Dermis microvascular lymphatic vessel endothelial cell (primary cell): ENCODE data around the gene WDR7. TPM values are rescaled to one million over a fixed set of nuclear protein-coding genes. Genes with fewer than 3 reads are reported as not detected.
A peak's percentile ranks its signal among the peaks of the same experiment; 100 is the strongest.

Experiments used
- DNase-seq, 2 donors: peaks; one replicate each; pipeline versions ENCODE4 v3.0.0 to v3.0.0-alpha.2; 2010; ENCODE audit warnings: low read depth in 2 of 2
- total RNA-seq: library from RNA; depleted of rRNA; stranded (reverse); fragments of >200 nt; gene quantifications from 2 replicates; pipeline ENCODE4 v1.2.1, GENCODE V29; 2014

Gene WDR7
- total RNA-seq, 1 donor from 2014 or later = 19.6 TPM

DNA sequence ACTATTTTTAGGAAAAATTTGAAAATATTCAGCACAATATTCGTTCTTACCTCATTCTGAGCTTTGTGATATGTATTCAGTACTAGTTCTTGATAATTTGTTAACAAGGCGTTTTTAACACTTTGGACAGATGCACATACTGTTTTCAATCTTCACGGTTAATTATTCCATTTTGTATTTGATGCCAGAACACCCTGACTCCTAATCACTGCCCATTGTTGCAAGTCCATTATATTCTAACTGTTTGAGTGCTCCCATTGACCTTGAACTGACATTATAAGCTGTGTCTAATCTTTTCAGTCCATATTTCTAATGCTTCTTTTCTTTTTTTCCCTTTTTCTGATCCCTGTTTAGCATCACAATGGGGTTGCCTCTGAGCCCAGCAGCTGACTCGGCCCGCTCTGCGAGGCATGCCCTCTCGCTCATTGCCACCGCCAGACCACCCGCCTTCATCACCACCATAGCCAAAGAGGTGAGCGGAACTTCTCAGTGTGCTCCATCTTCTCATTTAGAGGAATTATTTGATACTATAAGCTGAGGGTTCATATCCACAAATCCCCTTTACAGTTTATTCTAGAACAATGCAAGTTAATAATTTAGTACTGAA is 284.4 kb downstream of the WDR7 start:
- DNase-seq = no peak

GRCh38 chr18:56936457-56936856 is 285.3 kb downstream of the WDR7 start:
- no peak for DNase-seq

DNA sequence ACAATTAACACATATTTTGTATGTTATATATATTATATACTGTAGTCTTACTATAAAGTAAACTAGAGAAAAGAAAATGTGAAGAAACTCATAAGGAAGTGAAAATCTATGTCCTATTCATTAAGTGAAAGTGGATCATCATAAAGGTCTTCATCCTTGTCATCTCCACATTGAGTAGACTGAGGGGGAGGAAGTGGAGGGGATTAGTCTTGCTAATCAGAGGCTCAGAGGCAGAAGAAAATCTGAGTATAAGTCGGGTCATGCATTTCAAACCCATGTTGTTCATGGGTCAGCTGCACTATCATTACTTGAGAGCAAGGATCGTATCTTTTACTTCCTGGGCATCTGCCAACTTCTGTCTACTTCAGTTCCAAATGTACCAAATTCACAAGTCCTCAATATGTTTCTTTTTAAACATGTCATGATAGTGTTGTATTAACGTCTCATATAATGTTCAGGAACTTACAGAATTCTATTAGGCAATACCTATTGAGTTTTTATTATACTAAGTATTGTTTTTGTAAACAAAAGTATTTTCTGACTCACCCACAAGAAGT is 286.8 kb downstream of the WDR7 start:
- DNase-seq = no peak

GRCh38 chr18:56945171-56946083 is 294.3 kb downstream of the WDR7 start:
- DNase-seq = no peak

DNA sequence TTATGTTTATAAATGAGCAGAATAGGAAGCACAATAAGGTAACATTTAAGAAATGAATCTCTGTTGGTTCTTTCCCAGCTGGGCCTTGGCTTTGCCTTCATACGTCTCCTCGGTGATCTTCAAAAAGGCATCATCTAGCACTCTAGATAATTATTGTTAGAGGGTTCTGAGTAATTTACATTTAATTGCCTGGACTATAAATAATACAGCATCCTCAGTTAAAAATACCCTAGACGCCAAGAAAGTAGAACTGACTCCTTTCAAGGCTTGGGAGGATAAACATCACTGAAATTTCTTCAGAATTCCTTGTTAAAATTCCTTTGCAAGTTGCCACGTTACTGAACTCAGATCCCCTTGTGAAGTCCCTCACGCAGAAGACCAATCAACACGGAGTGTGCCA is 296.1 kb downstream of the WDR7 start:
- no peak for DNase-seq

DNA sequence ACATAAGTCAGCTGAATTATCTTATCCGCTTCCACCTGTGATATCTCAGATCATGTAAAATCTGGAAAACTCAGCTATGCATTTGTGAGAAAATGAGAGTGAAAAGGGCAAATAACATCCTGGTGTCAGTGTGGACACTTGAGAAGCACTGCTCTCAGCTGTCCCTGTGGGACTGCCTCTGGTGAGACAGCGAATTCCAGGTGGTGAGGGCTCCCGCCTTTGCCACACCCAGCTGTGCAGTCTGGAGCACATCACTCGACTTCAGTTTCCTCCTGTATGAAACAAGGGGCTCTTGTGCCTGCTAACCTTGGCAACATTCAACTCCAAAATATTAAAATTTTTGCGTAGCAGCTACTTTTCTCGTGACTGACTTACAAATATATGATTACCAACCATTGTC is 300.9 kb downstream of the WDR7 start:
- DNase-seq = no peak

- DNase-seq = no peak
These were observed 302.5 kb downstream of the WDR7 start for GRCh38 chr18:56953428-56954198.

- no peak for DNase-seq
These were observed 304.3 kb downstream of the WDR7 start for GRCh38 chr18:56955490-56955889.

DNA sequence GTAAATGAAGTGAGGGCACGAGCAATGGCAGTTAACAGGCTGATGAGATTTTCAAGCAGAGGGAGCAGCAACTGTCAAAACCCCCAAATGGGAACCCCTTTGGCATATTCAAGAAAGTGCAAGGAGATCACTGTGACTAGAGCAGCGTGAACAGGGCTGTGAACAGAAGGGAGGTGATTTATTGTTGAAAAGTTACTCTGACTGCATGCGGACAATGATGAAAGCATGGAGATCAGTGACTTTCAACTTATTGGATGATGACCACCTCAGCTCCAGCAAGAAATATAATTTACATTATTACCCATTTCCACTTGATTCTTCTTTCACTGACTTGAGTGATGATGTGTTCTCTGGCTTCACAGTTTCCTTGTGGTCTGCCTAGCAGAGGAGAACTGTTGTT is 308.0 kb downstream of the WDR7 start:
- no peak for DNase-seq

DNA sequence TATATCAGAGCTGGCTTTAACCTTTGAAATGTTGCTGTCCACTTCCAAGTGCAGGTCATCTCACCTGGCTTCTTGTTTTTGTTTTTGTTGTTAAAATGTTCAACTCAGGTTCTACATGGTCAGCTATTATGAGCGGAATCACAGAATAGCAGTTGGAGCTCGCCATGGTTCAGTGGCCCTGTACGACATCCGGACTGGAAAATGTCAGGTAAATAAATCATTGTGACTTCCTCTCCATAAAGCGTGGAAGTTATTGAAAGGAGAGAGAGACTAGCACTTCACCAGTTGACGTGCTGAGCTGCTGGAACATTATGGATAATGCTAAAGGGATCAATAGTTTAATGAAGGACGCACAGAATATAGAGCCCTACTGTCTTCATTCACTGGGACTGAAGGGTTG is 311.2 kb downstream of the WDR7 start:
- DNase-seq = peak; percentile 36 to 65

DNA sequence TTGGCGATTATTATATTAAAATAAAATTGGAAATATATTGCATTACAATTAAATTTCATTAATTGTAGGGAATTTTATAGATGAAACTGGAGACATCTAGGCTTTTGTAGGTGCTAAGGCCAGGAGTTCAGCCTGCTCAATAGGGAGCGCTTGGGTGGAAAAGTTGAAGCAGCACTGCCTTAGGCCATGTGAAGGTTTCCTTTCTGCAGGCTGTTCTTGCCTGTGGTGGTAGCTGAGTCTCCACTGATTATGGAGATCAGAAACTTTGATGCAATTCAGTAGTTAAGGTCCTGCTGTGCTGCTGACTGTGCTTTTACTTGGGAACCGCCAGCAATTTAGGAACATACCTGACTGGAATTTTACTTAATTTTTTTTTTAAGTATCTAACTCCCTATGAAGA is 315.9 kb downstream of the WDR7 start:
- no peak for DNase-seq

- no peak for DNase-seq
These were observed 322.3 kb downstream of the WDR7 start for GRCh38 chr18:56973487-56973886.

DNA sequence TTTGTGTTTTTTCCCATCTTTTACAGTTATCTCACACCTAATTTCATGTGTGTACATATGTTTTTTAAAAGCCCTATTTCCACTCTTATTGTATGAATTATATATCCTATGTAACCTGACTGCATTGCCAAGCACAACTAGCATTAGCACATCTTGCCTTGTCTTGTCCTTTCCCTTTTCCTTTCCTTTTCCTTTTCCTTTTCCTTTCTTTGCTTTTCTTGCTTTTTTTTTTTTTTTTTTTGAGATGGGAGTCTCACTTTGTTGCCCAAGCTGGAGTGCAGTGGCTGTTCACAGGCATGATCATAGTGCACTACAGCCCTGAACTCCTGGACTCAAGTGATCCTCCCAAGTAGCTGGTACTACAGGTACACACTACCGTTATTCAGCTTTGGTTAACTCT is 323.0 kb downstream of the WDR7 start:
- DNase-seq = no peak

GRCh38 chr18:56975276-56975675 is 324.1 kb downstream of the WDR7 start:
- DNase-seq = no peak

DNA sequence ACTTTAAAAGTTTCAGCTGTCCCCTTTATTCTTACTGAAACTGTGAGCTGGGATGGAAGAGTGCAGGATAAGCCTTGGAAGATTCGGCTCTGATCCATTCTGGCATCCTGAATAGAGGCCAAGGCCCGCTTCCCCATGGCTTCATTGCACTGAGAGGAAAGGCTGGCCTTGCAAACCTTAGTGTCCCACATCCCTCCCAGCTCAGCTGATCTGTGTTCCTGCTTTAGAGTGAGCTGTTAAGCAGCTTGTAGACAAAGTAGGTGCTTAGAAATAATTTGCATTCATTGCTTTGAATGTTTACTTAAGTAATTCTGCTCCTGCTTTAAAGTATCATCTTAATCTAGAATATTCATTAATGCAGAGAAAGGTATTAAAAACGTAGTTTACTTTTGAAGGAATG is 326.1 kb downstream of the WDR7 start:
- DNase-seq = no peak

DNA sequence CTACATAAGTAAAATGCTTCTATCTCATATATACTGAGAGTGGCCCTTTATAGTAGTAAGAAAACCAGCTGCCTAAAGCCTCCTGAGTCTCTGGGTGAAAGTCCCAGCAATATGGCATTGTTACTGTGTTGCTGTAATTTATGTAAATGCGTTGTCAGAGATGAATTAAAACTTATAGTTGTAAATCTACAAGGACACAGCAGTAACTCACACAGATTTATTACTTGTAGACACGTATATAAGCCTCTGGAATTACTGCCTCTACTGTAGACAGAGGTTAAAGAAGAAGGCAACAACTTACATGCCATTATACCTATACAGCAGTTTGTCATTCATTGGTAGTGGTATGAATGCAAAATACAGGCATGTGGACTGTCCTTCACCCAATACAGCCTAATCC is 326.6 kb downstream of the WDR7 start:
- no peak for DNase-seq

GRCh38 chr18:56980151-56980550 is 329.0 kb downstream of the WDR7 start:
- DNase-seq = no peak

GRCh38 chr18:56982766-56983165 is 331.6 kb downstream of the WDR7 start:
- no peak for DNase-seq

DNA sequence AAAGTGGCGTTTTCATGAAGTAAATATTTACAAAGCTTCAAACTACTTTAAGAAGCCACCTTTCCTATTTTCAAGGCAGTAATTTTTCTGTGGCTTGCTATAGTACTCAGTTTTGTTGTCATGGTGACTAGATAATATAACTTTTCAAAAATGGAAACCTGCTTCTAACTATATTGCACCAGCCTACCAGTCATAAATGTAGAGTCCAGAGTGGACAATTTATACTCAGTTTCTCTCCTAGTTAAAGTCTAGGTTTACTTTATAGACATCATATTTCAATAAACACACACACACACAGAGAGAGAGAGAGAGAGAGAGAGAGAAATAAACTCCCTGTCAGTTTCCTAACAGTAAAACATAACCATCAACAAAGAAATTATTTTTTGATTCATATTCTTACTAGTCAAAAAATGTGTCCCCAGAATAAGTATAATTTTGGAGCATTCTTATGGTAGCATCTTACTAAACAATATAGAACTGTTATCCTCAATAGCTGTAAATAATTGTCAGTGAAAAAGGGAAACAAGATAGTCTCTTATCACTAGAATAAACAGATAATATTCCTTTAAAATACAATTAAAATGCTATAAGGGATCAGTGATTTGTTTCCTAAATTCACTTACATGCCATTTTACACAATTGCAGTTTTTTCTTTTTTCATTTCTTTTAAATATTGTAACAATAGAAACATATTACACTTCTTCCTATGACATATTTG is 332.3 kb downstream of the WDR7 start:
- DNase-seq = no peak

DNA sequence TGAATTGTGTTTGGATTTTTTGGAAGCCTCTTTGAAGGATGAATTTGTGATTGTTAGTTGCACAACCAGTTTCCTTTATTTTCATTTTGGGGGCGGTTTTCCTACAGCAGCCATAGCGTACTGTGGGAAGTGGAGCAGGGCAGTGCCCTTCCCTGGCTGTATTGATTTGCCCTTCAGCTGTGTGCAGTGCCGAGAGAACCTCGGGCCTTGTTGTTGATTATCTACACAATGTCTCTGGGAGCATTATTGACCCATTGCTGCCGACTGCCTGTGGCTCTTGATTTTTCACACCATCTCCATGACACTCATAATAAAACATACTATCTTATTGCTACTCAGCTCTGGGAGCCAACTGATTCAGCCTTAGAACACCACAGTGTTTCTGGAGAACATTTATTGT is 333.6 kb downstream of the WDR7 start:
- no peak for DNase-seq

- no peak for DNase-seq
These were observed 335.7 kb downstream of the WDR7 start for GRCh38 chr18:56986829-56987228.
